NCI-H510A (cell line): ENCODE data around the gene MLYCD.

ENCODE experiments used
- DNase-seq: peaks from one replicate; lab custom pipeline; 2025; lab: John Stamatoyannopoulos, UW

MLYCD gene

GRCh38 chr16:83899272-83899897 is 470 bp downstream of the MLYCD start:
- no peak for DNase-seq

DNA sequence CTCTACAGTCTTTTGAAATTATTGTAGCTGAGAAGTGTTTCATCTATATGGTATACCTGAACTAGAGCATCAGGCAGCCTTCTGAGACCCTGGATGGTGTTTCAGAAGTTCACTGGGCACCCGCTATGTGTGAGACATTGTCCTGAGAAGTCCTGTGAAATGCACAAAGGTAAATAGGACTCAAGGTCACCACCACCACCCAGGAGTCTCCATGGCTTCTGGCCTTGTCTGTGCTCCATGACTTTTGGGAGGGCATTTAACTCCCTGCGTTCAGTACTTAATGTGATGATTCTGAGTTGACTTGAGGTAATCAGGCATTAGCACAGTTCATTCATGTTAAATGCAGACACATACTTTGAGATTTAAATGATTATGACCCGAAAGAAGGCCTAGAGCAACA is 1.1 kb downstream of the MLYCD start:
- DNase-seq, result no peak

GRCh38 chr16:83900571-83900970 is 1.7 kb downstream of the MLYCD start:
- no peak for DNase-seq

DNA sequence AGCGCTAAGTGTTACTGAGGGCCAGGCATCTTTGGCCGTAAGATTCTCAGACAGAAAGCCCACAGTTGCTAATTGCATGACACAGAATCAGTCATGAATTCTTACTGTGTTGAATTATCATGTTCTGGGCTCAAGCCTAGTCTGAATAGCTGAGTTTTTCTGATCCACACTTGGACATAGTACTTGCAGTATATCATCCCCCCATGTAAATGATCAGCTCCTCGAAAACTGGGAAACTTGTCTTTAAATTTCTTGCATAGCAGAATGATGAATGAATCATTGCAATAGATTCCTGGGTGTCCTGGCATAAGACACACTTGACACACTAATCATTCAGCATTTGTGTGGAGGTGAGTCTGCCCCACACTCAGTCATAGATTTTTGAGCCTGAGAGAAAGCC is 2.2 kb downstream of the MLYCD start:
- DNase-seq, result no peak

GRCh38 chr16:83903751-83904150 is 4.8 kb downstream of the MLYCD start:
- DNase-seq, result no peak

GRCh38 chr16:83906683-83907082 is 7.8 kb downstream of the MLYCD start:
- DNase-seq, result no peak

GRCh38 chr16:83907111-83907510 is 8.2 kb downstream of the MLYCD start:
- no peak for DNase-seq

DNA sequence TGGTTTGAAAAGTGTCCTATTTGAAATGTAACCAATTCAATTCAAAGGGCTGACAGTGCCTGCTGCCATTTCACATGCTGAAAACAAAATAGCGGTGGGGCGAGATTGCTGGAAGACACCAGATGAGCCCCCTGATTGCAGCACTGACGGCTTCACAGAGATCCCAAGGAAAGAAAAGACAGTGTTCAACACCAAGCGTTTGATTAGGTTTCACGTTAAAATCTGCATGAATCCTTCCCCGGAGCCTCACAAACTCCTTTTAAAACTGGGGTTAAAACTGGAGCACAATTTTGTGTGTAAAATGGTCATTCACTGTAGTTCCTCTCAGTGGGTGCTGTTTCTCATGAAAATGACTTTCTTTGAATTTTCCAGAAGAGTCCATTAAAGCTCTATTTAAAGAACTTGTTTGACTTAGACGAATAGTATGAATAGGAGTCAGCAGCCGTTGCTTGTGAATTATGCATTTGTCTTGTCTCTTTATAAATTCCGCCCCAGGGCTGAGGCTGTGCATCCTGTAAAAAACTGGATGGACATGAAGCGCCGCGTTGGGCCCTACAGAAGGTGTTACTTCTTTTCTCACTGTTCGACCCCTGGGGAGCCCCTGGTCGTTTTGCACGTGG is 8.8 kb downstream of the MLYCD start:
- no peak for DNase-seq

DNA sequence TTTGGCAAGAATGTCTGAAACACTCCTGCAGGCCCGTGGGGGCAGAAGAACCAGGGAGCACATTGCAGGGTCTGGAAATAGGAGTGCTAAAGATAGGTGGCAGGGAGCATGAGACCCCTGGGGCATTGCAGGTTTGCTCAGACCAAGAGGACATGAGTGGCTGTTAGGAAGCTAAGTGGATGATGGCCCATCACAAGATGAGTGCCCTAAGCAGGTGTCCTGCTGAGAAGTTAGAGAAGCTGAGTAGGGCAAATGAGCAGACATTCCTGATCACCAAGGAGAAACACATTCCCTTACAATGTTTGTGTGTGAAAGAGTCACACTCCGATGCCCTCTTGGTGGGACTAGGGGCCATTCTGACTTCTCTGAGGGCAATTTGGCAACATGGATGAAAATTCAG is 9.9 kb downstream of the MLYCD start:
- DNase-seq, result no peak

- DNase-seq, result no peak
These were observed 12.4 kb downstream of the MLYCD start for GRCh38 chr16:83911290-83911689.

DNA sequence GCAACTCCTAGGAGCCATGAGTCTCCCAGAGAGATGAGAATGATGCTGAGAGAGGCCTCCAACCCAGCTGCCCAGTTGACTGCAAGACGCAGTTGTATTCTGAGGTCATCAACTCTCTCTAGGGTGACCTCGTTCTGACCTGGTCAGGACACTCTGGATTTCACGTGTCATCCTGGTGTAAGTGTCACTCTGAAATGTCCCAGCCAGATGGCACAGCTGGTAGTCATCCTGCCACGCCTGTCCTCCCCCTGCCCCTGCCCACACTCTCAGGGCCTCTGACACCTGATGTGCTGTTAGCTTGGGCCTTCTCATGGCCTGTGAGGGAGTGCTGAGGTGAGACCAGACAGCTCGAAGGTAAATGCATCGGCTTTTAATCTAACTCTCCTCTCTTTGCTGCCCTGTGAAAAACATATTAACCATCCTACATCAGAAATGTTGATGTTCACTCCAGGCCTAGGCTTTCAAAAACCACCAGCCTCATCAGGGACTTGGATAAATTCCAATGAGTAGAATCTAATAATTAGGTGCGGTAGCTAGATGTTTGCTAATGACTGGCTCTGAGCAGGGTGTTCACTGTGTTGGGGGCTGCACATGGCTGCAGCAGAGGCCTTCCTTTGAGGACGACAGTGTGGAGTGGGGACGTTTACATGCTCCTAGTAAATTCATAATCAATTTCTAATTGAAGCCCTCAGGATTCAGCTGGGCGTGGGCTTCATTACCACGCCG is 13.8 kb downstream of the MLYCD start:
- no peak for DNase-seq

DNA sequence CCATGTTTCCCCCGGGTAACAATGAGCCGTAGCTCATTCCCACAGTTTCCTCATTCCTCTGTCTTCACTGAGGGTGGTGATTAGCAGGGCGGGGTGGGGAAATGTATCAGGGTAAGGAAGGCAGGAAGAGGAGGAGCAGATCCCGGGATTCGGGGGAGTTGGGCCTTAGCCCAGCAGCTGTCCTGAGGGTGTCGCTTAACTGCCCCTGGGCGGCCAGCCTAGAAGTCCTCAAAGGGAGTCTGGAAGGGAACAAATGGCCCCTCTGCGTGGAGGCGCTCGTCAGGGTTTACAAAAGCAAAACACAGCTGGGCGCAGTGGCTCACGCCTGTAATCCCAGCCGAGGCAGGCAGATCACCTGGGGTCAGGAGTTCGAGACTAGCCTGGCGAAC is 14.3 kb downstream of the MLYCD start:
- DNase-seq, result no peak

DNA sequence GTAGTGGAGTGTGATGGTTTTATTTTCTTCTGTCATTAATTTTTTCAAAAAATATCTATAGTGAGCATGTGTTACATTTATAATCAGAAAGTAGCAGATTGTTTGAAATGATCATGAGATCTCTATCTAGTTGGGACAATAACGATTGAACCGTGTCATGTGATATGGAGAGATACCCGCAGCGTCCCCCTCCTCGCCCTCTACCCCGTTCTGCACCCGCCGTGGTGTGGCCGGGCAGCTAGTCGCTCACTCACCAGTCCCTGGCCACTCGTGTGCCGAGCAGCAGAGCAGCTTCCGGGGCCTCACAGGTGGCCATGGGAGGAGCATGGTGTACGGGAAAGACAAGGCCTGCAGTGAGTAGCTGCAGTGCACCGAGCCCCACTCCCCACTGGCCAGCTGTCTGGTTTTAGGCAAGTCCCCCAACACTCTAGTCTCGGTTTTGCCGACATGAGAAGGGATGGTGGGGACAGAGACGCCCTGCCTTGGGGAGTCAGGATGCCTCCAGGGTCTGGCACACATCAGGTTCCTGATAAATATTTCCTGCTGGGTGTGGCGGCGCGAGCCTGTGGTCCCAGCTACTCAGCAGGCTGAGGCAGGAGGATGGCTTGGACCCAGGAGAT is 15.3 kb downstream of the MLYCD start:
- no peak for DNase-seq

- no peak for DNase-seq
These were observed 16.2 kb downstream of the MLYCD start for GRCh38 chr16:83915081-83915480.

DNA sequence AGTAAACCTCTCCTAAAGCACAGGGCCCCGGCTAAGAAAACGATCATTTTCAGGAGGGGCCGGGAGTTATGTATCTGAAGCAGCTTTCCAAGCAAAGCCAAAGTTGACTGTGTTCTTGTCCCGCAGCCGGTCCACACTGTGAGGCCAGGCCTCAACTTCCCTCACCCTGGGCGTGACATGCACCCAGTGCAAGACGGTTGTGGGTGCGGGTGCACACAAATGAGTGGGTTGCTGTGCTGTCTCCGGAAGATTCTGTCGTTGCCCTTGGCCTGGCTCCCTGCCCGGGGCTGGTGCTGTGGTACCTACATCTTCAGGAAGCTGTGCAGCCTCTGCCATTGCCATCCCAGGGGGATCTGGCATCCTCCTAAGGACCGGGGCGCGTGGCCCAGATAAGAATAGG is 16.6 kb downstream of the MLYCD start:
- no peak for DNase-seq

DNA sequence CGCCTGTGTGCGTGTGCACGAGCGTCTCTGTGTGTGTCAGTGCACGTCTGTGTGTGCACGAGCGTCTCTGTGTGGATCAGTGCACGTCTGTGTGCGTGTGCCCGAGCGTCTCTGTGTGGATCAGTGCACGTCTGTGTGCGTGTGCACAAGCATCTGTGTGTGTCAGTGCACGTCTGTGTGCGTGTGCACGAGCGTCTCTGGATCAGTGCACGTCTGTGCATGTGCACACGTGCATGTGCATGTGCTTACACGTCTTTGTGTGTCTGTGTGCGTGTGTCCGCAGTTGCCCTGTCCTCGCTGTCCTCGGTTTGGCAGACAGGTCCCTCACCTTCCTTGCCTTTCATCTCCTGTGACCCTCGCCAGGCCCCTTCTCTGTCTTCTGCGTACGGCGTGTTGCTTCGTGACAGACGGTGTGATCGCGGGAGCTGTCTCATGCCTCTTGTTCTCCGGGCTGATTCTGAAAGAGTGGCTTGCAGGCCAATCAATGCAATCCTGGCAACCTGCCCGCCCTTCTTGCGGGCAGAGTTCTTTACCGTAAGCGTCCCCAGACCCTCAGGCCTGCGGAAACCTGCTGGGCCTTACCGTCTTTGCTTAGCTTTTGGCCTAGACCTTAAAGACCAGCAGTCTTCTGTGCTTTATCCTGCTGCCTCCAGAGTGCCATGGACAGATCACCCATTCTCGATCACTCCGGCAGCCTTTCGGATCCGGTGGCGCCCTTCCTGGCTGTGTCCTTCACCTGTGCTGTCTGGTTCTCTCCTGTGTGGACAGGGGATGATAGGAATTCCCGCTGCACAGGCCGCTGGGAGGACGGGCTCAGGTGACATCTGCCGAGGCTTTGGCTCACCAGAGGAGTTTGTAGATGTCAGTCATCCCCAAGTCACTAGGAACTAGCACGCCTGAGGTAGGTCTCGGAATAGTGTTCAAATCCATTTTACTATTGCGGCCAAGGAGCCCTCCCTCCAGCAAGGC is 18.5 kb downstream of the MLYCD start:
- DNase-seq, result no peak

GRCh38 chr16:83920894-83921491 is 22.1 kb downstream of the MLYCD start:
- no peak for DNase-seq

DNA sequence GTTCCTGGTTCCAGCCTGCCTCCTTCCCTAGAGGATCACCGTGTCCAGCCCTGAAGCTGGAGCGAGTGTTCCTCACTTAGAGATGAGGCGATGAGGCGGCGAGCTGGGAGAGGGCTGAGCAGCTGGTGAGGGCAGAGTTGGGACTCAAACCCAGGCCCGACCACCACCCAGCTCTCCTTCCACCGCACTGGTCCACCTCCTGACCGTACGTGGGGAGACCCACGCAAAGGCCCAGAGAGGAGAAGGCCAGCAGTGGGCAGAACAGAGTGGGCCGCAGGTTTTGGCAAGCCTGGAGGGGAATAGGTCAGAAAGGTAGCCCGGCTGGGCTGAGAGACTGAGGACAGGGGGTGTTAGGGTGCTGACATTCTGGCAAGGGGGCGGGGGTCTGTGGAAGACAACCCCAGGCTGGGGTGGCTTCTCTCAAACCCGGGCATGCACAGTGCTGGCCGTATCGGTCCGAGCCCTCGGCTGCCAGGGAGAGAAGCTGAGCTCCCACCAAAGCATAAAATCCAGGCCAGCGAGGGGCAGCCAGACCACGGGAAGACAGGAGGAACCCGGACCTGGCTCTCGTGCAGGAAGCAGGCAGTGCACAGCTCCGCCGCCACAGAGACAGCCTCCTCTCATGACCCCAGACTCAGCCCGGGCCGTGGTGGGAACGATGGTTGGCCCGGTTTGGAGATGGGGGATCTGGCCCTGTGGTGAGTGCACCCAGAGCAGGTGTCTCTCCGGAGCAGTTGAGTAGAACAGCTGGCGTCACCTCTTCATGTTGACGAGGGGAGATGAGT is 24.9 kb downstream of the MLYCD start:
- DNase-seq, result no peak

GRCh38 chr16:83924686-83925085 is 25.8 kb downstream of the MLYCD start:
- DNase-seq, result no peak

- DNase-seq, result no peak
These were observed 26.4 kb downstream of the MLYCD start for GRCh38 chr16:83925095-83925905.
